HG02623 (cell line): ENCODE data around the gene FGF10.

Experiments used
- ATAC-seq: cut with Tn5 transposase; IDR thresholded peaks from one replicate; pipeline ENCODE4 v1.9.1; 2021; ENCODE audit warnings: moderate library complexity; ENCODE audit not compliant: unreplicated experiment

FGF10 gene

DNA sequence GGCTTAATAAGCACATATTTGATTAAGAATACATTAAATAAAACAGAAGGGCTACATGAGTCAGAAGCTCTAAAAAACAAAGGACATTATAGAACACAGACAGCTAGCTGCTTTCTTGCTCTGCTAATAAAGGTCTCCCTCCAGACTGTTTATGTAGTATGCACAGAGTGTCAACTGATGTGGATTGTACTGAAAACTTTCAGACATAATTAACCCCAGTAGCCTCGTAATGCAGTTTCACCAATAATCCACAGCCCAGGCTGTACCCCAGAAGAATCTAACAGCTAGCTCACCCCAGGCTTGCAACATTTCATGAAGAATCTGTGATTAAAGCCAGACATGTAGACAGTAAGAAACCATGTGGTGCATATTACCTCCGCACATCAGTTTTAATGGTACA lies 30.8 kb downstream of the FGF10 start:
- ATAC-seq: no peak

DNA sequence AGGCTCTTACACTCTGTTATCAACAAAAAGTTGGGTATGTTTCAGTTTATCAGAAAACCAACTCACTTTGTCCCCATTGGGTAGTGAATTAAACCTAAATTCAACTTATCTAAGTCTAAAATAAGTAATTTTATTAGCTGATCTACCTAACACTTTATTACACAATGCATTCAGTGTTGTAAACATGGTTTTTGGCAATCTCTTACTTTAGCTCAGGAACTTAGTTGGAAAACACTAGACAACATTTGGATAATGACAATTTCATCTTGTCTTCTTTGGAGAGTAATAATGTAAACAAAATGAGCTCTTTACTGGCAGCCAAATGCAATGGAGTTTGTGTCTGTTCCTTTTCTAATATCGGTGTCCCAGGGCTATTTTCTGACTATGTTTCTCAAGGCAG lies 33.0 kb downstream of the FGF10 start:
- no peak for ATAC-seq

DNA sequence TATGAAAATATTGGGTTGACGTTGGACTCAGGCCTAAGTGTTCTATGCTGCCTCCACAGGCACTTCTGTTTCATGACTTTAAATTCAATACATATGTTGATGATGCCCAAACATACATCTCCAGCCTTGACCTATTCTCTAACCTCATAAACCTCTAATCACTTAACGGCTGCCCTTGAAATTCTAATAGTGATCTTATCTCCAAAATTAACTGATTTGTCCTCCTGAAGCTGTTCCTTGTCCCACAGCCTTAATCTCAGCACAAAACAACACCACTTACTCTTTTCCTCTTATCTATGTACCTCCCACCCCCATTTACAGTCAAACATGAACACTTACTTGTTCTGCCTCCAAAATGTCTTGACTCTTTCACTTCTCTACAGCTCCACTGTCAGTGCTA lies 43.3 kb downstream of the FGF10 start:
- ATAC-seq: no peak

DNA sequence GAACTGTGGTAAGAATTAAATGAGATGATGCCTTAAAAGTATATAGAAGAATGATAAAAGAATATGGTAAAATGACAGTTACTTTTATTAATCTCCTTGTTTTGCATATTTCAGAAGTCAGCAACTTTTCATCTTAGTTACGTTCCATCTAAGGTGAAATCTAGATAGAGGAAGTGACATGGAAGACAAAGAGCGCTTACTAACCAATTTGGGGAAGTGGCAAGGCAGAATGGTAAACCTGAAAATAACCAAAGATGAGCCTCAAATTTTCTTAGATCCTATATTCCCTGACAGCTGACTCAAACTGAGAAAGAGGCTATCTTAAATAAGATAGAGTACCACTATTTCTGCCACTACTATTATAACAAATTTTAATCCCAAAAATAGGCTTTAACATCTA lies 52.5 kb downstream of the FGF10 start:
- no peak for ATAC-seq

DNA sequence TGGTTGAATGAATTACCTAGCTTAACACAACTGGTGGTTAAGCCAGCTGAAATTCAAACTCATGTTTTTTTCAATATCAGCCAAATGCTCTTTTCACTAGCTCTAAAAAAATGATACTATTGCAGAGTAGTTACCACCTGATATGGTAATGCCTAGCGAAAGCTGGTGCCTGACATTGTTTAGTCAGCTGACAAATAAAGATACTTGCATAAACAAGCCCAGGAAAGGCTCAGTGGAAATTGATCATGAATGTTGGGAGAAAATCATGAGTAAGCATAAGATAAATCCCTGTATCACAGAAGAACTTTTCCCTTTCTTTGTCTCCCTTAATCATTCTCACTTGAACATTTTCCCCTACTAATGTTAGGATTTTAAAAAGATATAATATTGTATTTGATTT lies 54.6 kb downstream of the FGF10 start:
- ATAC-seq: no peak

DNA sequence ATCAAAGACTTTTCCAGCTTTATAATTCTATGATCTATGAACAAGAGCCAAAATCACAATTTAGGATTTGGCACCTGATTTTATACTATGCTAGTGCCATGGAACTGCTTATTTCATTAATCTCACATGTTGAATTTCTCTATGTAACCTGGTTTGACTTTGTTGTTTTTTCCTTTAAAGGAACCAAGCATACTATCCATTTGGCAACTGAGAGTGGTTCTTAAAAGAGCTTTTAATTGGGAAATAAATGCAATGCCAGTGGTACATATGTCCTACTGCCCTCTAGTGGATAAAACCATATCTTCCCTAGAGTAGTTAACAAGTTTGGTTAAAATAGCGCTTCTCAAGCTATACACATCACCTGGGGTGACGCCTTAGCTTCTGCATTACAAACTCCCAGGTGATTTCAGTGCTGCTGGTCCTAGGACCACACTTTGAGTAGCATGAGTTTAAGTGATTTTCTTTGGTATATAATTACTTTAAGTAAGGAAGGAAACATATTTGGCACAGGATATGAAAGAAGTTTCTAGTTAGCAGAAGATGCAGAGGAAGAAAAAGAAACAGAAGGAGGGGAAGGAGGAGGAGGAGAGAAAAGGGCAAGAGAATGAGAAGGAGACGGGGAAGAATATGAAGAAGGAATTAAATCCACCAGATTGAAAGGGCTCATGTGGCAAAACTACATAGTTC lies 56.8 kb downstream of the FGF10 start:
- ATAC-seq: peak; percentile 82

DNA sequence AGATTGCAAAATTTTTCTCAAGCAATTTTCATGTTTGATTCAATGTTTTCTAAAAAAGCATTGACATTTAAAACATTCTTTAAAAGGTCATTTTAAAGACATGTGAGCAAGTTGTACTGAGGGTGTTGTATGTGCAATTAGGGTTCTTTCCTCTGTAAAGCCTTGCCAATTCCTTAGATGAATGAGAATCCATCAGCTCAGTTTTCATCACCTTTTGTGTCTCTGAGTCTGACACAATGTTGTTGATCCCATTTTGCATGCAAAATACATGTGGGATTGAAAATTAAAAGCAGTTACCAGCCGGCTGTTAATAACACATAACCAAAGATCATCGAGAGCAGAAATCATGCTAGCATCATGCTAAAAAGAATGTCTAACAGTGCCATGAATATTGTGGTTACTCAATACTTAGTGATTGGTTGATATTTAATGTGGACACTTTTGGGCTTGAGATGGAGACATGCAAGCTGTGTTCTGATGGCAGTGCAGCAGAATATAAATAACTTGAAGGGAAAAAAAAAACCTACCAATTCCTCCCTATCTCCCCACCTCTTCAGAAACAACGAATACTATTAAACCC lies 57.7 kb downstream of the FGF10 start:
- no peak for ATAC-seq

DNA sequence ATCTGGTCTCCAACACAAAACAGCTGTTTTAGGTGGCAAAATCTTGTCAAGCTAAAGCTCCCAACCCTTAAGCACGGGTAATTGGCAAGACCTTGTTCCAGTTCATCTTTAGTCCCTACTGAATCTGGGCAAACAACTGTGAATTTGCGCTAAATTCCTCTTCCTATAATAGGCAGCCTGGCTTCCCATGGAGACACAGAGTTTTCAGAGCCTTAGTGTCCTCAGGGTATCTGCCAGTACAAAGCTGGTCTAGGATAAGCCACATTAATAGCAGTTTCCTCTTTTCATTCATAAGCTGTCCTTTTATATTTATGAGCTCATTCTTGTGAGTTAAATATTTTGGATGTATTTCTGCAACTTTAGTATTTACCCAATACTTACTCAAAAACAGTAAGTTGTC lies 59.5 kb downstream of the FGF10 start:
- no peak for ATAC-seq

DNA sequence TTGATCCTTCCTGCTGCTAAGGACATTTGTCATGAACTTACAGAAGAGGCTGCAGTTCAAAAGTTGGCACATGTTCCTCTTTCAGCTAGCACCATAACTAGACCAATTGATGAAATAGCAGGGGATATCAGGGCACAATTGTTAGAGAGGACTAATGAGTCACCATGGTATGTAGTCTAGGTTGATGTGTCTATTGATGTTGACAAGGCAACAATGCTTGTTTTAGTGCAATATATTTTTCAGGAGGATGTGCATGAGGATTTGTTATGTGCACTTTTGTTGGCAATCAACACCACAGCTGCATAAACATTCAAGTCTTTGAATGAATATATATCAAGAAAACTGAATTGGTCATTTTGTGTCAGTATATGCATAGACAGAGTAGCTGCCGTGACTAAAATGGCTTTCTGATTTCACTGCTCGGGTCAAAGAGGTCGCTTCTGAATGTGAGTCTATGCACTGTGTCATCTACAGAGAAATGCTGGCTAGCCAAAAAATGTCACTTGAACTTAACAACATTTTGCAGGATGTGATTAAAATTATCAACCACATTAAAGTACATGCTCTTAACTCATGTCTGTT lies 68.0 kb downstream of the FGF10 start:
- no peak for ATAC-seq

DNA sequence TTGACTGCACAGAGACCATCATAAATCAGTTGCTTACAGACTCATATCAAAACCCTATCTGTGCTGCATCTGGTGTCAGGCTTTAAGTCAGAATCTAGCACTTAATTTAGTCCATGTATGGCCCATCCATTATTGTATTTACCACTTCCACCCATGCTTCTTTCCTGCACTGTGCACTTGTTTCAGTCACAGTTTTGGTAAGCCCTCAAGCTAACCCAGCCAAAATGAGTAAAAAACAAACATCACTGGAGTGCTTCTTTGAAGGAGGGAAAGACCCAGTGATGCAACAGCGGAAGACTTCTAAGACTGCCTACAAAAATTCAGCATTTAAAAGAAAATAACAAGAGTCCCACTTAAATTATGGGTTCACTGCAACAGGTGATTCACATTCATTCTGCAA lies 69.0 kb downstream of the FGF10 start:
- no peak for ATAC-seq

DNA sequence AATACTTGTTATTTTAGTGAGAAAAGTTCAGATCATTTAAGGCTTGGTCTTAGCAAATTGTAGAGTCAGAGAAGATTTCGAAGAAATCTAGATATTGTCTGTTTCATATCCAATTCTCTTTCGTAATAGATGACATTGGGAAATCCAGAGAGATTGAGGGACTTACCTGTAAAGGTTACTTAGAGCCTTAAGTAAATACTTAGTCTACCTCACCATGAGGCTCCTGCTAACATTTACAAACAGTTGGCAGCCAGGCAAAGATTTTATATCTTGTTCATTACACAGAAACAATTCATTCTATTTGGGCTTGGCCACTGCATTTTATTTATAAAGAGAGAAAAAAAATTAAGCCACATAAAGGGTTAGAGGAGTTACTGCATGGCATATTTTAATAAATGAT lies 70.3 kb downstream of the FGF10 start:
- ATAC-seq: no peak

DNA sequence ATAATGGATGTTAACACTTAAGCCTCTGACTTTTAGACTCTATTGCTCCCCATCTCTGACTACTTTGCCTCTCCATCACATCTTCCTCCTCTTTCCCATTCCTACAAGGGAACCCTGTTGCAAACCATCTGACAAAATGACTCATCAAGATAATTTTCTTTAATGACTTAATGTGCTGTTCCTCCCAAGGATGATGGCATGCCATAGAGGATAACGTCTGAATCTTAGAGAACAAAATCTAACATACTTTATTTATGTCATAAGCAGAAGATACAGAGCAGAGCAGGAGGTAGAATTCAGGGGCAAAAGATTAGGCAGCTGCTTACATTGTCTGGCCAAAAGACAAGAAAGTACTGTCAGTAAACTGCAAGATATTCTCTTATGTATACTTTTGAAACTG lies 76.8 kb downstream of the FGF10 start:
- ATAC-seq: no peak

DNA sequence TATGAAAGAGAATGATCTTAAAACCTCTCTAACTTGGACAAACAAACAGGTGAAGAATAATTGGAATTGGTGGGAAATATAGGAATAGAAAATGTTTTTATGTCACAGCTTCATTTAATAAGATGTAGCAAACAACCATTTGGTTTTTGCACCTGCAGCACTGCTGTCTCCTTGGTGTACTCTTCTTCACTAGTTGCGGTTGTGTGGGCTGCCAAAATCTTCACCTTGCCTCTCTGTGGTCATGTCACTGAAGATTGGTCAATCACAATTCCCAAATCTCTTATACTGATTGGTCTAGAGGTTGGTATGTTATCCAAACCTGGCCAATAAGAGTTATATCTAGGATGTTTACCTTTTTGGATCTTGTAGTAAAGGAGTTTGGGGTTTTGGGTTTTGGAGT lies 88.7 kb downstream of the FGF10 start:
- ATAC-seq: no peak

DNA sequence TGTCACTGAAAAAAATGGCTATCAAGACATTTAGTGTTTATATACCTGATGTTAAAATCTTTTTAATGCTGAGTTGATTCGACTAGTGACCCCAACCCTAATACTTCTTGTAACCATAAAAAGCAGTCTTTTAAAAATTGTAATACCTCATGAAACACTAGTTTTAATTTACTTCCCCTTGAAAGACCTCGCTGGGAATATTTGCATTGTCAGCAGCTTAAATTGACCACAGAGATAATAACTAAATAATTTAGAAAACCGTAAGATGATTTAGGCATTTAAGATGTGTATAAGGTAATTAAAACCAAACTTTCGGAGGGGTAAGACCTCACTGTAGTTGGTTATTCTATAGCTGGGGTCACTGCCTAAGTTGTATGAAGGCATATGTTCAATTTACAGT lies 89.8 kb downstream of the FGF10 start:
- ATAC-seq: no peak

DNA sequence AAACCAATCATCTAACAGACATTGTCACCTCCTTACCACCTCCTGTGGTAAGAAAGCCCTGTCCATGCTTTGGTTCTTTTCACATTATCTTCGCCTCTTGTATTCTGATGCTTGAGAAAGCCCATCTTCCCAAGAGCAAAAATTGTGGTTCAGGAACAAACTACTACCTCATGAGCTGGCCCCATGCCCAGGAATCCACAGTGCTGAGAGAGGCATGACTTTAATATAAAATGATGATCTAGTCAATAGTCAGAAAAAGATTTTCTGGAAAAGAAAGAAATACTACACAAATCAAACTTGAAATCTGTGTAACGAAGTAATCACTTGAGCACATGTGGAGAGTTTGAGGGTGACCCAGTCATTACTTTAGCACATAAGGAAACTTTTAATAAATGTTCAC lies 94.7 kb downstream of the FGF10 start:
- ATAC-seq: no peak

DNA sequence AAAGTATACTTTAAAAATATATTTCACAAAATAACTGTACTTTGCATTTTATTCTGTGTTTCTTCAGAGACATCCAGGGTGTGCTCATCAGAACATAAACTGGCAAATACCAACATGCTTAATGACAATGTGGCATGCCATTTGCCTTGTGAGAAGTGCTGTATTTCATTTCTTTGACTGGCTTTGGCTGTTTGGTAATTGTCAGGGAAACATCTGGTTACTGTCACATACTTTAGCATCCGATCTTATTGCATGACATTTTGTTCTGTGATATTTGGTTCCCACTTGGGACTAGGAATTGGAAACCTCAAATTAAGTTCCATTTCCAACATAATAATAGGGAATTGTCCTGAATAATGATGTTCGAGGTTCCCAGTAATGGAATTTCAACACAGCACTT lies 96.5 kb downstream of the FGF10 start:
- ATAC-seq: no peak

DNA sequence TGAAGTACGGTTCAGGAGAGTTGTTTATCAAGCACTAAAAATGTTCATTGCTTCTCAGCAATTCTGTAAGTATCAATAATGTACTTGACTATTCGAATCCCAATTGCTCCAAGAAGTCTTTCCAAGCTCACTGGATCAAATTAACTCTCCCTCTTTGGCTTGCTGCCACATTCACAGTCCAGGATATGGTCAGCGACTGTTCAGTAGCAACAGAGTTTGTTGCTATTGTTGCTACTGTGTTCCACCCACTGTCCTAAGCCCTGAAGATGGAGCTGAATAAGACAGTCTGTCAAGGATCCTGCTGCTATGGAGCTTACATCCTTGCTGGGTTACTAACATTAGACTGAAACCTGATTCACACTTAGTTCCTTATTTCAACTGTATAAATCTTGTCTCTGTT lies 110.8 kb downstream of the FGF10 start:
- no peak for ATAC-seq

DNA sequence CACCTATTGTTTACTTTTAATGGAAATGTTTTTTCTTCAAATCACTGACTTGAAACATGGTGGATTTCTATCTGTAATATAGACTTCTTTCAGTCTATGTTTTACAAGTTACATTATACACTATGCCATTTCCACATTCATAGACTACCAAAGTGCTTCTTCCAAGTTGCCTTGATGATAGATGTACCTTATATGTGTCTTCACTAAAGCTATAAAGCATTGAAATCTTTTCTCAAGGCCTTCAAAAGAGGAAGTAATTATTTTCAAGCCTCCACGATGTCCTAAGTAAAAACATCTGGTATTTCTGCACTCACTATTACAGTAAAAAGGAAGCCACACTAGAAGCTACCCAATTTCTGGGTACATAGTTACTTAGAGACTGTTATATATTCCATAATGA lies 113.3 kb downstream of the FGF10 start:
- ATAC-seq: no peak

DNA sequence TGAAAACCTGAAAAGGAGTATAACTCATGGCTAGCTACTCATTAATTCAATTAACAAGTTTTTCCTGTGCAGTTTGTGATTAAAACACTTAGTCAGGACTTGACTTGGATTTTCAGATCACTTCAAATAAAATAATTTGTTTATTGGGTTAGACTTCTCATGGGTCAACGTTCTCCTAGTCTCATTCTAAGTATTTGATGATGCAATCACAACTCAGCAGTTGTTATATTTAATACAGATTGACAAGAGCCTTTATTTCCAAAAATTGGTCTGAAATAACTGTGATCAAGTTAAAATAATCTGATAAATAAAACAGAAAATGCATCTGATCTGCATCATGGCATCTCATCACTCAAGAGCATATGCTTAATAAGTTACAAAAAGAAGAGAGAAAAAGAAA lies 113.9 kb downstream of the FGF10 start:
- ATAC-seq: no peak

DNA sequence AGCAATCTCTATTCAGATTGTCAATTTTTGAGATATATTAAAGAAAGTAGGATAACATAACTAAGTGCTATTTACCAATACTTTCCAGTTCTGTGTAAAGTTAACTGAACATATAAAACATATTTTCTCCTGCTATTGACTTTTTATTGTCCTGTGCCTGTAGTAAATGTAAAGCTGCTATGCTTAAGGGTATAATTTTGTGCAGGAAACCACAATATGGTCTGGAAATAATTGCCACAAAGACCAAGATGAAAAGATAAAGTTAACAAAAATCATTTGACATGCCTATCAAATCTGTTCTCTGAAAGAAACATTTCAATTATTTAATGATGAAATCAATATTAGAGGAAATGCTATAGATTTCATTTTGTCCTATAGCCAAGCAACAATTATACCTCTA lies 121.3 kb downstream of the FGF10 start:
- no peak for ATAC-seq

DNA sequence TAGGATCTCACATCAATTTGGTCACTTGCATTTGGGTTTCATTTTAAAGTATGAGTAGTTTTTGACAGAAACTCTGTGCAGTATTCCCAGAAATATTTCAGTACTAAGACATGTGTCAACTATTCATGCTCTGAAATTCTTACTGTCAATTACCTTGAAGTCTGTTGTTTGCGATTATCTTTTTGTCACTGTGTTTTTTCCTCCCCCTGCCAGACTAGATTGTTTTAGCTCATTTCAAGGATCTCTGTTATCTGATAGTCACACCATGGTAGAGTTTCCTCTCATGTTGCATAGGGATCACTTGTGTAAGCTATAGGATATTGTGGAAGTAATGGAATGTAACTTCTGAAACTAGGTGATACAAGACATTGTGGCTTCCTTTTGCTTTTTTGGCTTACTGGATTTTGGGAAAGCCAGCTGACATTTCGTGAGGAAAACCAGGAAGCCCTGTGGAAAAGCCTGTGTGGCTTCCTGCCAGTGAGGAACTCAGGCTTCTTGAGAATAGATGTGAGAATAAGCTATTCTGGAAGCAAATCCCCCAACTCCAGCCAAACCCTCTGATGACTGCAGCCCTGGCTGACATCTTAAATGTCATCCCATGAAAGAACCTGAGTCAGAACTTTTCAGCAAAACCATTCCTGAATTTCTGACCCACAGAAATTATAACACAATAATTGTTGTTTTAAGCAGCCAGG lies 122.2 kb downstream of the FGF10 start:
- ATAC-seq: no peak

DNA sequence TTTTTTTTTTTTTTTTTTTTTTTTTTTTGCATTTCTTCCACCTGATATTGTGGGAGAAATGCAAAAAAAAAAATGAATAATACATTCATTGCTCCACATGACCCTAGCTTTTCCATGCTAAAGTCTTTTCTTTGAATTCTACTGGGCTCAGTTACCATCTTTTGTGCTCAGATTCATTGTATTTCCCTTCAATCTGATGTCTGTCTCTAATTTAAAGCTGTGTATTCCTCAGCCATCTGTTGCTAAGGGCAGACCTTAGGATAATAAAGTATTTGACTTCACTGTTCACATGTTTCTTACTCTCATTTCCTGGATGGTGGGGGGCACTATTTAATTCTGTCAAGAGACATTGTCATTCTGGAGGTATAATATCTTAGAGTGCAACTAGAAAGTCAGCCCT lies 123.5 kb downstream of the FGF10 start:
- no peak for ATAC-seq
